D721Med (cell line): ENCODE data around the gene MRPL51.
A peak's percentile ranks its signal among the peaks of the same experiment; 100 is the strongest.
"Not testable (repeated sequence)": the region's sequence is repeated elsewhere in the genome, so short reads cannot be mapped to it uniquely, and the experiment has no call there.

Experiments
- DNase-seq: peaks from one replicate; pipeline ENCODE4 v3.0.0; 2011; ENCODE audit warnings: low spot score; ENCODE audit not compliant: insufficient read length
- FAIRE-seq: peaks from 2 replicates; lab custom pipeline; 2011; peaks lifted over from hg19 to GRCh38; lab: Jason Lieb, UNC
- TF ChIP-seq, protein P1 (sequence below): IDR thresholded peaks from 2 replicates; pipeline ENCODE4 v1.5.1; 2012; ENCODE audit warnings: mild to moderate bottlenecking, control low read depth; ENCODE audit not compliant: insufficient read depth; ENCODE audit errors: missing control alignments

The MRPL51 gene

DNA sequence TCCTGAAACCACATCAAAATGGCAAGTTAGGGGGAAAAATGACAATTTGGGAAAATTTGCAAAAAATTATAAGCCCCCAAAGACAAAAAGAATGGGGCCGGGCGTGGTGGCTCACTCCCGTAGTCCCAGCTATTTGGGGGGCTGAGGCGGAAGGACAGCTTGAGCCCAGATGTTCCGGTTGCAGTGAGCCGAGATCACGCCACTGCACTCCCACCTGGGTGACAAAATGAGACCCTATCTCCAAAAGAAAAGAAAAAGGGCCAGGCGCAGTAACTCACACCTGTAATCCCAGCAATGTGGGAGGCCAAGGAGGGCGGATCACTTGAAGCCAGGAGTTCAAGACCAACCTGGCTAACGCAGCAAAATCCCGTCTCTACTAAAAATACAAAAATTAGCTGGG, 20.6 kb downstream of the MRPL51 start:
- no peak for FAIRE-seq
- TF ChIP-seq, protein P1, sequence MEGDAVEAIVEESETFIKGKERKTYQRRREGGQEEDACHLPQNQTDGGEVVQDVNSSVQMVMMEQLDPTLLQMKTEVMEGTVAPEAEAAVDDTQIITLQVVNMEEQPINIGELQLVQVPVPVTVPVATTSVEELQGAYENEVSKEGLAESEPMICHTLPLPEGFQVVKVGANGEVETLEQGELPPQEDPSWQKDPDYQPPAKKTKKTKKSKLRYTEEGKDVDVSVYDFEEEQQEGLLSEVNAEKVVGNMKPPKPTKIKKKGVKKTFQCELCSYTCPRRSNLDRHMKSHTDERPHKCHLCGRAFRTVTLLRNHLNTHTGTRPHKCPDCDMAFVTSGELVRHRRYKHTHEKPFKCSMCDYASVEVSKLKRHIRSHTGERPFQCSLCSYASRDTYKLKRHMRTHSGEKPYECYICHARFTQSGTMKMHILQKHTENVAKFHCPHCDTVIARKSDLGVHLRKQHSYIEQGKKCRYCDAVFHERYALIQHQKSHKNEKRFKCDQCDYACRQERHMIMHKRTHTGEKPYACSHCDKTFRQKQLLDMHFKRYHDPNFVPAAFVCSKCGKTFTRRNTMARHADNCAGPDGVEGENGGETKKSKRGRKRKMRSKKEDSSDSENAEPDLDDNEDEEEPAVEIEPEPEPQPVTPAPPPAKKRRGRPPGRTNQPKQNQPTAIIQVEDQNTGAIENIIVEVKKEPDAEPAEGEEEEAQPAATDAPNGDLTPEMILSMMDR, result no peak
- DNase-seq, result no peak

DNA sequence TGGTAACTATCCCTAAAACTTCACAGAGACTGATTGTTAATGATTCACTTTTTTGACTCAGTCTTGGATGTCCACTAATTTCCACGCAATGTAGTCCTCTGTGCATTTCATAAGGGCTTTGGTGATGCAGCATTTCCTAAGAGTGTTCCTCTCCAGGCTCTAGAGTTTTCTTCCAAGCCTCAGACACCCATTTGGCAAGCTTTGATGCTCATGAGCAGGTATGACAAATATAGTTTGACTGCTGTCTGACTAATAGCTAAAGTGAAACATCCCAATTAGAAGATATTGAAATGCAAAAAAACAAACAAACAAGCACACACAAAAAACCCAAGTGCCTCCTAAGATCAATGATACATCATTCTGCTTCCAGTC, 21.1 kb downstream of the MRPL51 start:
- TF ChIP-seq, protein P1, result no peak
- DNase-seq (no peak), FAIRE-seq (no peak)

DNA sequence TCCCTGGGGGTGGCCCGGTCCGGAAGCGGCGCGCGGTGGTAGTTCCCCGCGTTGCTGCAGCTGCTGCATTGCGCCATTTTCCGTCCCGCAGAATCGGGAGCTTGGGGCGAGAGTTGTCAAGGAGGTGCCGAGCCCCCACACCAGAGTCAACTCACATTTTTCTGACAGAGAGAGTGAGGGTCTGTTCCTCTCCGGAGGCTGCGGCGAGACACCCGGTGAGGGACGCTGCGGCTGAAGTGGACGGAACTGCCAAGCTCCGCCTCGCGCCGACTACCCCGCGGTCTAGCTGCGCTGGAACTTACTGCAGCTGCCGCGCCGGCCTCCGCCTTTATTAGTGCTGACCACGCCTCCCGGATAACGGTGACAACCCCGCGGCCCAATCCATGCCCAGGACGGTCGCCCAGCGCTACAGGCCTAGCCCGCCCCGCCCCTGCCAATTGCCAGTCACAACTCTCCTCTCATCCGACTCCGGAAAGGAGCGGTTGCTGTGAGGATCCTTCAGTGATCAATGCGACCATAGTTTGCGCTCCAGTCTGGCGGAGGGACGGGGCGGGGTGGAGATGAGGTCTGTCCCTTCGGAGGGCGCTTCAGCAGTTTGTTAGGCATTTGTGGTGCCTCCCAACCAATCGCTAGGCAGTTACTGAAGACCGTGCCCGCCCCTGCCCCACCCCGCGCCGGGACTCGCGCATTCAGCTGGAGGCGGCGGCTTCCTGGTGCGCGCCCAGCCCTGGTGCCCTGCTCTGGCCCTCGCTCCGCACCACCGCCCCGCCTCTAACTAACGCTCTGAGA, 22.5 kb downstream of the MRPL51 start, which contains the start of gene VAMP1:
Gene VAMP1, minus strand, starts transcription at position 303 of the 789 bp plus-strand sequence. Its CDS starts 146 bp downstream, at position 157.
- TF ChIP-seq, protein P1, result no peak
- FAIRE-seq, result no peak
- DNase-seq, result peak; percentile 97

DNA sequence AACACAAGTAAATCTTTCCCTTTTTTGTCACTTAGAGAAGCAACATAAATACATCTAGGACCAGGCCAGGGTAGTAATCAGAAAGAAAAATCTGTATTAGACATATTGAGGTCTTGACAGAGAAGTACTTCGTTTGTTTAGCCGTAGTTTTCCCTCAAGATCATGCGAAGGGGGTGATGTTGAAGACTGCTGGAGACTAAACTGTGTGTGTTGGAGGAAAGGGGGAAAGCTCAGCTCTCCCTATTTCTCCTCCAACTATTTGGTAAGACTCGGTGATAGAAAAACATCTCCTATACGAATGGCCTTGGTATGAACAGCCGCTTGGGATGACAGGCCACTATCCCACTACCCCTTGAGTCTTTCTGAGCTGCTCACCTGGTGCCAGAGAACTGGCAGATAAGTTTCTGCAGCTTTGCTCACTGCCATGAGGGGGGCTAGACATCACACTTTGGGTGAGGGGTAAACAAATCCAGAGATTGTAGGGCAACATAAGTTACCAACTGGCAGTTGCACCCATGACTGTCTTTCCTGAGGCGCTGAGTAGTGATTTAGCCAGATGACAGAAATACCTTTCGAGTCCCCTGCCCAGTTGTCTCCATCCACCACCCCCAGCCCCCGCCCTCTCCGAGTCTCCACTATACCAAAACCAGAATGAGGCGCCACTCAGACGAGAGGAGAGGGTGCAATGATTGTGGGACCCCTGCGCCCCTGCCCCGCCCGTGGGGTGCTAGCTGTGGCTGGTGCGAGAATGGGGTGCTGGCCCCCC, 23.3 kb downstream of the MRPL51 start:
- no peak for FAIRE-seq
- TF ChIP-seq, protein P1, result no peak
- DNase-seq, result no peak

DNA sequence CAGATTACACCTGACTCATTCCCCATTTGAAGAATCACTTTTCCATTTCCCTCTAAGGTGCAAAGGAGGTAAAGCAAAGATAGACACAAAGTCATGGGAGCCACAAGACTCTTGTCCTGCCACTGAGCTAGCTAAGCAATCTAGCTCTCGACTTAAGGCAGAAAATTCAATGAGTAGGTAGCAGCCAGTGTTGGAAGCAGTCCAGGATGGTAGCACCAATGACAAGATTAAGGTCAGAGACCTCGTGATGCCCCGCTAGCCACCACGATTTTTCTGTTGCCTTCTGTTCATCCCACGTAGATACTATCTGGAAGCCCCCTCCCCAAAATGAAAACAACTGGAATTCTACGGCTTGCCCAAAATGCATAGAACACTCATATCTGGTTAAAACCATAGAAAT, 24.0 kb downstream of the MRPL51 start:
- no peak for DNase-seq
- FAIRE-seq, result no peak
- TF ChIP-seq, protein P1, result no peak

DNA sequence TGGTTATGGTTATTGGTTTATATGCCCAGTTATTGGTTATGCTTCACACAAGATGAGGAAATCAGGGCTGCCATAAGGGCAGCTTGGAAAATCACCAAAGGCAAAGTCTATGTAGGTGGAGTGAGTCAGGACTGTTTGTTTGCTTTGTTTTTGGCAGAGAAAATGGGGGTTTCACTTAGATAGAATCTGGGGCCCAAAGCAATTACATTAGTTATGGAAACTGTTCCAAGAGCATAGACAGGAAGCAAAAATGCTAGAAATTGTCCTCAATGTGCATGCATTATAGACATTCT, 24.8 kb downstream of the MRPL51 start:
- no peak for FAIRE-seq
- TF ChIP-seq, protein P1, result no peak
- no peak for DNase-seq

DNA sequence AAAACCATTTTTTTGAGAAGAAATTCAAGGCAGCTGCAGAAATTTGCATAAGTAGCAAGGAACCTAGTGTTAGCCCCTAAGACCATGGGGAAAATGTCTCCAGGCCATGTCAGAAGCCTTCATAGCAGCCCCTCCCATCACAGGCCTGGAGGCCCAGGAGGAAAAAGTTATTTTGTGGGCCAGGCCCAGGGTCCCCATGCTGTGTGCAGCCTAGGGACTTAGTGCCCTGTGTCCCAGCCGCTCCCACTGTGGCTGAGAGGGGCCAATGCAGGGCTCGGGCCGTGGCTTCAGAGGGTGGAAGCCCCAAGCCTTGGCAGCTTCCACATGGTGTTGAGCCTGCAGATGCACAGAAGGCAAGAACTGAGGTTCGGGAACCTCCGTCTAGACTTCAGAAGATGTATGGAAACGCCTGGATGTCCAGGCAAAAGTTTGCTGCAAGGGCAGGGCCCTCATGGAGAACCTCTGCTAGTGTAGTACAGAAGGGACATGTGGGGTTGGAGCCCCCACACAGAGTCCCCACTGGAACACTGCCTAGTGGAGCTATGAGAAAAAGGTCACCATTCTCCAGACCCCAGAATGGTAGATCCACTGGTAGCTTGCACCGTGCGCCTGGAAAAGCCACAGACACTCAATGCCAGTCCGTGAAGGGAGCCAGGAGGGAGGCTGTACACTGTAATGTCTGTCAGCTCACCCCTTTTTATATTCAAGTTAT, 25.3 kb downstream of the MRPL51 start:
- FAIRE-seq, DNase-seq: not testable (repeated sequence)

DNA sequence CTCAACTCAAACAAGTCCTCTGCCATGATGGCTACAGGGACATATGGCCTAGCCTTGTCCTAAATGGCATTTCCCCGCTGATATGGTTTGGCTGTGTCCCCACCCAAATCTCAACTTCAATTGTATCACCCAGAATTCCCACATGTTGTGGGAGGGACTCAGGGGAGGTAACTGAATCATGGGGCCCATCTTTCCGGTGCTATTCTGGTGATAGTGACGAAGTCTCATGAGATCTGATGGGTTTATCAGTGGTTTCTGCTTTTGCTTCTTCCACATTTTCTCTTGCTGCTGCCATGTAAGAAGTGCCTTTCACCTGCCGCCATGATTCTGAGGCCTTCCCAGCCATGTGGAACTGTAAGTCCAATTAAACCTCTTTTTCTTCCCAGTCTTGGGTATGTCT, 26.3 kb downstream of the MRPL51 start:
- FAIRE-seq, DNase-seq: not testable (repeated sequence)
